ENCODE measurements around the gene FAM227B. TPM values are rescaled to one million over a fixed set of nuclear protein-coding genes. Genes with fewer than 3 reads are reported as not detected.
"Not testable (repeated sequence)": the region's sequence is repeated elsewhere in the genome, so short reads cannot be mapped to it uniquely, and the experiment has no call there.

The FAM227B gene, protein sequence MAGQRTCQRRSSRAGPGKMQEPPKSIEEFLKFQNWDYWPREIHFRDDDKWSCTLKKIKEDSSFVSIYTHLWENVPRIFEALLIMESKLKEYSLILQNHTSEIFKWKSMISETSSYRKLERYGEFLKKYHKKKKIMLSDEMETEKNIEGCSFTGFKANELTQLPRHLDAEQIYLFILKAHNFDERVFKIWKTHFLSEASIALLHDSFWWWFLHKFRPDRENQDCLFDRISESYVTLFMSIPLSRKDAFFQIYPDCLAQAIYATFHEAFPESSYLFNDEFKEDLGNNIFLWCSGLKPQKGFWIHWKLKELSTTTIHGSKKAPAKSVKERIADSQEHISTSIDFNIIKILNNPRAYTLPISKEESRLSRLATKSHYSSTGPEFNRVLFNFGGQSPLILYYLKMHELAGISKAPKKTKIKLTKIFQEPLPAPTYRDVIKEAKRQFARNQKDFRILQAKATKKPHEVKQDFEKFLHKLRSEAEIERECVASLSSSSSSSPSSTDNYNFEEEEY
- total RNA-seq (2021): 1.4 and 3.3 TPM in 2 replicates
- percentile 21 among the genes with signal in this experiment for Bru-seq, nascent RNA
- BruChase-seq, experiment 1, labeled RNA remaining after a 2-hour chase: percentile 23 among the genes with signal in this experiment
- BruChase-seq, experiment 2, labeled RNA remaining after a 6-hour chase: percentile 11 among the genes with signal in this experiment
- long read RNA-seq, partial matches to known transcripts: 0 of 6 reads
- long read RNA-seq, other reads (novel, unspliced or antisense): 6 of 6 reads

GRCh38 chr15:49620658-49621368 is at the start of gene FAM227B, which contains the start of gene DTWD1:
FAM227B (minus strand) TSS chr15:49620818; CDS start chr15:49615171, 5,647 bp downstream.
DTWD1 (plus strand) TSS chr15:49621048; CDS start chr15:49625168, 4,120 bp downstream.
- ChIA-PET CTCF (interaction anchor here (0.7 kb wide), 1 partner anchor 754 kb away, joined by 17 read pairs; no protein-coding TSS in a partner anchor), POLR2A (ENCODE audit: unreplicated experiment) (interaction anchor here (0.6 kb wide), 1 partner anchor 575 kb away, joined by 4 read pairs; no protein-coding TSS in a partner anchor)
- H3K9me2 ChIP-seq (ENCODE audit: insufficient read depth): no peaks in the 10 kb centered on the region; the same call in 1 of the 2 replicates
- peaks cover 13% of the 10 kb centered on the region; the same call in 1 of the 2 replicates for H3F3A ChIP-seq (ENCODE audit: insufficient read depth, low read depth)
- H3K27ac ChIP-seq: peak within 1 kb of the TSS; percentile 75
- TF ChIP-seq CTCF (conservative IDR thresholded peaks at IDR 0.05): no peak
- no peaks in the 10 kb centered on the region for H3K27me3 ChIP-seq (ENCODE audit: insufficient read depth, low read depth)
- peak within 1 kb of the TSS; percentile 86 for H3K4me2 ChIP-seq
- peak within 1 kb of the TSS; percentile 98 for H3K4me3 ChIP-seq
- H3K9me3 ChIP-seq (ENCODE audit: insufficient read depth, low read depth): peaks cover 4% of the 10 kb centered on the region
- BruUV-seq (replicated peaks): TSS peak; percentile 57
- peak within 1 kb of the TSS; percentile 99 for H2AFZ ChIP-seq
- H3K36me3 ChIP-seq (ENCODE audit: low read depth): peaks cover 12% of the 10 kb centered on the region
- peaks cover 27% of the 10 kb centered on the region for H3K79me2 ChIP-seq (ENCODE audit: low read depth)
- DNase-seq: peak; percentile 86 to 88
- no peaks in the 10 kb centered on the region for H4K20me1 ChIP-seq (ENCODE audit: insufficient read depth)
- intact Hi-C loops (cut with micrococcal nuclease; ENCODE audit: unreplicated experiment): loop anchor here (10.0 kb wide), 1 partner anchor 466 kb away; the partner anchor contains the start of gene COPS2
- H3K4me1 ChIP-seq (replicated peaks; ENCODE audit: insufficient read depth): peaks cover 13% of the 10 kb centered on the region

DNA sequence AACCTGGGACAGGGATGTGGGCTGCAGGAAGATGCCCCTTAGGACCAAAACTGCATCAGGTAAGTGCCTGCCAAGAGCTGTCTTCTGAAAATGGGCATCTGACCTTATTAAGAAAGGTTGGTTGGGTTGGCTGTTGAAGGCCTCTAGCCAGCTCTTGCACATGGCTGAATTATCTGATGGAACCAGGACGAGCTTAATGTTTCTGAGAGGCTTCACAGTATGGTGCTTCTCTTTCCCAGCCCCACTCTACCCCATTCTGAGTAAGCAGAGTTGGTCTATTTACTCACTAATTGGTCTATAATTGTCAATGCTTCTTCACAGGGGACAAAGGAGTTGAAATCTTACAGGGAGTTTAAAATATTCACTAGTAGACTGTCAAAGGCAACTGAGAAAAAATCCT is 48.7 kb upstream of the FAM227B start:
- intact Hi-C loops (cut with micrococcal nuclease; ENCODE audit: unreplicated experiment): no loop called here
- no peaks in the 10 kb centered on the region for H3K79me2 ChIP-seq (ENCODE audit: low read depth)
- POLR2A ChIA-PET (ENCODE audit: unreplicated experiment): no interaction called here

GRCh38 chr15:49666486-49666885 is 45.9 kb upstream of the FAM227B start:
- H3K27ac ChIP-seq; H3K4me2 ChIP-seq; H3K27me3 ChIP-seq (ENCODE audit: insufficient read depth, low read depth); POLR2A ChIA-PET (ENCODE audit: unreplicated experiment); H3K79me2 ChIP-seq (ENCODE audit: low read depth); H3K4me1 ChIP-seq (replicated peaks; ENCODE audit: insufficient read depth); DNase-seq; BruUV-seq (replicated peaks); H3K4me3 ChIP-seq; H2AFZ ChIP-seq; CTCF ChIA-PET; intact Hi-C loops (cut with micrococcal nuclease; ENCODE audit: unreplicated experiment); H3K36me3 ChIP-seq (ENCODE audit: low read depth); H3K9me2 ChIP-seq (ENCODE audit: insufficient read depth); H4K20me1 ChIP-seq (ENCODE audit: insufficient read depth); H3K9me3 ChIP-seq (ENCODE audit: insufficient read depth, low read depth); H3F3A ChIP-seq (ENCODE audit: insufficient read depth, low read depth): not testable (repeated sequence)

More for the DNA sequence above, 48.7 kb upstream of the FAM227B start:
- Histone ChIP-seq H3K27me3 (ENCODE audit: insufficient read depth, low read depth) (no peaks in the 10 kb centered on the region), H3K36me3 (ENCODE audit: low read depth) (no peaks in the 10 kb centered on the region), H3K4me2 (no peak overlapping the region), H3K27ac (no peak overlapping the region), H3F3A (ENCODE audit: insufficient read depth, low read depth) (no peaks in the 10 kb centered on the region), H3K4me3 (no peak overlapping the region), H3K4me1 (replicated peaks; ENCODE audit: insufficient read depth) (no peaks in the 10 kb centered on the region), H4K20me1 (ENCODE audit: insufficient read depth) (no peaks in the 10 kb centered on the region), H3K9me3 (ENCODE audit: insufficient read depth, low read depth) (no peaks in the 10 kb centered on the region), H2AFZ (no peak overlapping the region), H3K9me2 (ENCODE audit: insufficient read depth) (no peaks in the 10 kb centered on the region)
- BruUV-seq (replicated peaks): no TSS peak
- CTCF ChIA-PET: no interaction called here
- TF ChIP-seq EZH2 (IDR thresholded peaks at IDR 0.05; ENCODE audit: low read depth): no peak
- TF ChIP-seq CTCF (conservative IDR thresholded peaks at IDR 0.05): no peak
- no peak for DNase-seq

All from PC-9 (cell line).